ENCODE results near the gene PNMA6A.

- TF ChIP-seq CTCF (IDR thresholded peaks at IDR 0.05) (no peak), POLR2A (IDR thresholded peaks at IDR 0.05) (no peak)
Measured at GRCh38 chrX:153065389-153065788, 6.9 kb upstream of the PNMA6A start.

All from testis (tissue), 2 donors.